NCI-H2029 (cell line): ENCODE data around the gene DNASE2.

ENCODE experiments used
- DNase-seq: peaks from one replicate; lab custom pipeline; 2025; lab: John Stamatoyannopoulos, UW

Gene DNASE2

GRCh38 chr19:12834566-12834943 is 46.7 kb downstream of the DNASE2 start, which contains the start of gene RTBDN:
Gene RTBDN, minus strand, starts transcription at chr19:12834579. Its CDS starts 4,600 bp downstream, at chr19:12829979.
- peak; percentile 29 for DNase-seq

DNA sequence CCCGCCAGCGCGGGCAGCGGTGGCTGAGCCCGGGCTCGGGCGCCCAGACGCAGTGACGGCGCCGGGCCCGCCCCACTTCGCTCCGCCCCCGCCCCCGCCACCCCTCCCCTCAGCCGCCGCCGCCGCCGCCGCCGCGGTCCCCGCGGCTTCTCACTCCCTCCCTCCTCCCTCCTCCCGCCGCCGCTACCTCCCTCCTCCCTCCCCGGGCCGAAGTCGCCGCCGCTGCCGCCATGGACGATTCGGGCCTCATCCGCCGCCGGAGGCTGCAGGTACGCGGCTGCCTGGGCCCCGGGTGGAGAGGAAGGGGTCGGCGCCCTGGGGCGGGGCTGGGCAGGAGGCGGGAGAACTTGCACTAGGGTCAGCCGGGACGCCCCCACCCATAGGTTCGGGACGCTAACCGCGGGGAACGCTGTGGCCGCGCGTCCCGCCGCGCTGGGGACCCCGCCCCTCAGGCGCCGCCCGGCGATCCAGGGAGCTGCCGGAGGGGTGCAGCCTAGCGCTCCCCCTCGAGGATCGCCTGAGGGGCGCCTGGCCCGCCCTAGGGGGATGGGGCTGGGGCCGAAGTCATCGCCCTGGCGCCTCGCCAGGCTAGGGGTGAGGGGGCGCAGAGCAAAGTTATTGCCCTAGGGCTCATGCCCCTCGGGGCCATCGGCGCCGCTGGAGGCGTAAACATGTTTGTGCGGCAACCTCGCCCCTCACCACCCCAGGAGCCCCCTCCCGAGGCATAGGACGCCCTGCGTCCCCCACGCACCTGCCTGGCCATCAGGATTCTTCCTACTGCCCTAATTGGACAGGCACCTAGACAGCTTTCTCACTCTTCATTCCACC is 47.3 kb downstream of the DNASE2 start:
- peak; percentile 43 for DNase-seq

DNA sequence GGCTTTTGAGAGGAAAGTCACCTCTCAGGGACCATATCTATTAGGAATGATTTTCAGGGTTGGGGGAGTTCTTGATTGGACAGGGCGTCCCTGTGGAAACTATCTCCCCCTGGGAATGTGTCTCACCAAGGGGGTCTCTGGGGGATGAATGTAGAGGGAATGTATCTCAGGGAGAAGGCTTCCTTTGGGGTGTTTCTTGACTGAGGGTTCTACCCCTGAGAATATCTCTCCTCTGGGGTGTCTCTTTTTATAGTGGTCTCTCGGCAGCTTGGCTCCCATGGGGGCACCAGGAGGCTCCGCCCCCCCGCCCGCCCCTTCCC is 47.9 kb downstream of the DNASE2 start:
- no peak for DNase-seq

- DNase-seq, result peak; percentile 82
These were observed 52.8 kb downstream of the DNASE2 start for GRCh38 chr19:12828494-12828893.

- DNase-seq, result no peak
These were observed 55.8 kb downstream of the DNASE2 start for GRCh38 chr19:12825254-12826131.
